Stomach smooth muscle (tissue), 2 donors: ENCODE measurements around the gene MAPK12.

ENCODE experiments used
- H3K27ac ChIP-seq: one replicate; pipeline ENCODE4 v1.7.0; 2013; ENCODE audit warnings: mild to moderate bottlenecking, low read length, inconsistent platforms
- H3K27me3 ChIP-seq, 2 donors: one replicate each; pipeline ENCODE4 v1.7.0; 2013; ENCODE audit warnings: low read length in 2 of 2; ENCODE audit not compliant: insufficient read depth in 2 of 2, control insufficient read depth in 1 of 2
- H3K36me3 ChIP-seq, 2 donors: one replicate each; pipeline ENCODE4 v1.7.0; 2013; ENCODE audit warnings: low read length in 2 of 2; ENCODE audit not compliant: control insufficient read depth in 2 of 2, insufficient read depth in 2 of 2
- H3K4me1 ChIP-seq: one replicate; pipeline ENCODE4 v1.7.0; 2013; ENCODE audit warnings: low read length; ENCODE audit not compliant: control insufficient read depth, insufficient read depth
- H3K4me3 ChIP-seq, 2 donors: one replicate each; pipeline ENCODE4 v1.7.0; 2013; ENCODE audit warnings: low read length in 2 of 2
- H3K9ac ChIP-seq, 2 donors: one replicate each; pipeline ENCODE4 v1.7.0; 2013; ENCODE audit warnings: low read length in 2 of 2, mild to moderate bottlenecking in 1 of 2
- H3K9me3 ChIP-seq, 2 donors: one replicate each; pipeline ENCODE4 v1.7.0; 2013; ENCODE audit warnings: low read length in 2 of 2; ENCODE audit not compliant: control insufficient read depth in 2 of 2
- donor health status: healthy.
- donor health status: Pancreatic carcinoma.

Gene MAPK12

DNA sequence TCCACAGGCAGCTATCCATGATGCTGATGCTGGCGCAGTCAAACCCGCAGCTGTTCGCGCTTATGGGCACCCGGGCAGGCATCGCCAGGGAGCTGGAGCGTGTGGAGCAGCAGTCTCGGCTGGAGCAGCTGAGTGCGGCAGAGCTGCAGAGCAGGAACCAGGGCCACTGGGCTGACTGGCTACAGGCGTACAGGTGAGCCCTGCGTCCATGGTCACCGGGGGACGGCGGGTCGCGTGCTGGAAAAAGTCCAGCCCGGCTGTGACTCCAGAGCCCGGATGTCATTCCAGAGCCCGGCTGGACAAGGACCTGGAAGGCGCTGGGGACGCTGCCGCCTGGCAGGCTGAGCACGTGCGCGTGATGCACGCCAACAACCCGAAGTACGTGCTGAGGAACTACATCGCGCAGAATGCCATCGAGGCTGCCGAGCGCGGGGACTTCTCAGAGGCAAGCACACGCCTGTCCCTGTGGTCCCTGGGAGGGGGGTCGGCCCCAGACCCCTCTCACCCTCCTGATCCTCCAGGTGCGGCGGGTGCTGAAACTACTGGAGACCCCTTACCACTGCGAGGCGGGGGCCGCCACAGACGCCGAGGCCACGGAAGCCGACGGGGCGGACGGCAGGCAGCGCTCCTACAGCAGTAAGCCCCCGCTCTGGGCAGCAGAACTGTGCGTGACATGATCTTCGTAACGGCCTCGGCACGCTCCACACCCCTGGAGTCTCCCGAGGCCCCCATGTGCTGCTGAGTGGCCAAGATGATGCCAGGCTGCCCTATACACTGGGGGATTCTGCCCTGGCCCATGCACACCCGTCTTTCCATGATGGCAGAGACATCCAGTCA lies 44.6 kb downstream of the MAPK12 start:
- no peak overlapping the region for H3K27ac ChIP-seq
- no peak overlapping the region for H3K9ac ChIP-seq
- H3K36me3 ChIP-seq = peaks cover 52 to 56% of the 10 kb centered on the region in 2 donors

DNA sequence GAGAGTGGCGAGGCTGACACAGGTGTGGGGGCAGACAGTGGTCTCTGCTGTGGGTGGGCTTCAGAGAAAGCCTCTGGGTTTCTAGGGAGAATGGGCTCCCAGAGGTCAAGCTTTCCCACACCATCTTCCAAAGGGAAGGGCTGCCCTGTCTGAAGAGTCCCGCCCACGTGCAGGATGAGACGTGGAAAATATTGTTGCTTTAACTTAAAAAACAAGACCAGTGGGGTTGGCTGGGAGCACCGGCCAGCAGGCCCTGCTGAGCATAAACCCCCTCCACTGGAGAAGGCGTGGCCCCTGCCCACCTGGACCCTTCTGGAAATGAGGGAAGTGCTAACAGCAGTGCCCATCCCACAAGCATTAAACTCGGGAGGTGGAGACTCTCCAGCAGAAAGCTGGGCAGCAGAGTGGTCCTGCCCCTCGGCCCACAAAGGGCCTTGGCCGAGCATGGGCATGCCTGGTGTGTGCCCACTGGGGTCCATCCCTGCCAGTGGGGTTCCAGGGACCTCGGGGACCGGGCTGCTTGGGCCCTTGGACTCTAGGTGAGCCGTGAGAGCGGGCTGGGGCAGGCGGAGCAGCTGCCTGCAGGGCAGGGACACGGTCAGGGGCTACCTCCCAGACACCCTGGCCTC lies 45.3 kb downstream of the MAPK12 start:
- Histone ChIP-seq H3K27me3 (no peaks in the 10 kb centered on the region), H3K4me3 (no peak overlapping the region), H3K4me1 (peaks cover 14% of the 10 kb centered on the region), H3K27ac (no peak overlapping the region), H3K9ac (no peak overlapping the region), H3K9me3 (no peaks in the 10 kb centered on the region), H3K36me3 (peaks cover 49 to 51% of the 10 kb centered on the region in 2 donors)

More for the DNA sequence above, 44.6 kb downstream of the MAPK12 start:
- peaks cover 14% of the 10 kb centered on the region for H3K4me1 ChIP-seq
- H3K9me3 ChIP-seq = no peaks in the 10 kb centered on the region
- H3K27me3 ChIP-seq = no peaks in the 10 kb centered on the region
- H3K4me3 ChIP-seq = no peak overlapping the region

DNA sequence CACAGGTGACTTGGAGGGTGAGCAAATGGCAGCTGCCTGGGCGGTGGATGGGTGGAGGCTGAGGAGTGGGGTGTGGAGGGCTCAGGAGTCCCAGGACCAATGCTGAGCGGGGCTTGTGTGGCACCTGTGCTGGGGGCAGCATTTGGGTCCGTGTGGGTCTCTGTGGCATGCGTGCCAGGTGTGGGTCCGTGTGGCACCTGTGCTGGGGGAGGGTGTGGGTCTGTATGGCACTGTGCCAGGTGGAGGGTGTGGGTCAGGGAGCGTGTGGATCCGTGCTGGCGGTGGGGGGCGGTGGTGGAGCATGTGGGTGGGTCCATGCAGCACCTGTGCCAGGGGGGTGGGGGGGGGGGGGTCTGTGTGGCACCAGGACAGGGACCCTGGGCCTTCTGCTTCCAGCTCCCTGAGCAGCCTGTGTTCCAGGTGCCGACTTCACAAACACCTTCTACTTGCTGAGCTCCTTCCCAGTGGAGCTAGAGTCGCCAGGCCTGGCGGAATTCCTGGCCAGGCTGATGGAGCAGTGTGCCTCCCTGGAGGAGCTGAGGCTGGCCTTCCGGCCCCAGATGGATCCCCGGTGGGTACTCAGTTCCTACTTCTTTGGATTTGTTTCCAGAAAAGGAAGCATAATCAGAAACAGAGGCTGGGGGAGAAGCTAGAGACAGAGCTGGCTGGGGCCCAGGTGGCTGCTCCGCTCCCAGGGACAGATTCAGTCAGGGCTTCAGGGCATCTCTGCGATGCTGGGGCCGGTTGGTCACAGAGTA lies 46.0 kb downstream of the MAPK12 start:
- no peaks in the 10 kb centered on the region for H3K9me3 ChIP-seq
- H3K36me3 ChIP-seq = peaks cover 49 to 50% of the 10 kb centered on the region in 2 donors
- H3K27ac ChIP-seq = no peak overlapping the region

DNA sequence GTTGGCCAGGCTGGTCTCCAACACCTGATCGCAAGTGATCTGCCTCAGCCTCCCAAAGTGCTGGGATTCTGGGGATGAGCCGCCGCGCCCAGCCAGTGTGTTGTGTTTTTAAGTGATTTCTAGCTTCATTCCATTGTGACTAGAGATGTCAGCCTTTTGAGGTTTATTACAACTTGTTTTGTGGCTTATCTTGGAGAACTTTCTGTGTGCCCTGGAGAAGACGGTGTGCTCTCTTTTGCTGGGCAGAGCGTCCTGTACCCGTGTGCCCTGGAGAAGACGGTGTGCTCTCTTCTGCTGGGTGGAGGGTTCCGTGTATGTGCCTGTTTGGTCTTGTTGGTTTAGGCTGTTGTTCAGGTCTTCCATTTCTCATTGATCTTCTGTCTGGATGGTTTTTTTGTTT lies 48.2 kb downstream of the MAPK12 start:
- H3K4me1 ChIP-seq = peaks cover 4% of the 10 kb centered on the region
- no peaks in the 10 kb centered on the region for H3K9me3 ChIP-seq
- H3K27ac ChIP-seq = no peak overlapping the region
- H3K36me3 ChIP-seq = peaks cover 46 to 49% of the 10 kb centered on the region in 2 donors
- no peak overlapping the region for H3K9ac ChIP-seq
- H3K4me3 ChIP-seq = no peak overlapping the region
- H3K27me3 ChIP-seq = no peaks in the 10 kb centered on the region

More for the DNA sequence above, 46.0 kb downstream of the MAPK12 start:
- Histone ChIP-seq H3K4me3 (no peak overlapping the region), H3K9ac (no peak overlapping the region), H3K27me3 (no peaks in the 10 kb centered on the region), H3K4me1 (peaks cover 14% of the 10 kb centered on the region)

DNA sequence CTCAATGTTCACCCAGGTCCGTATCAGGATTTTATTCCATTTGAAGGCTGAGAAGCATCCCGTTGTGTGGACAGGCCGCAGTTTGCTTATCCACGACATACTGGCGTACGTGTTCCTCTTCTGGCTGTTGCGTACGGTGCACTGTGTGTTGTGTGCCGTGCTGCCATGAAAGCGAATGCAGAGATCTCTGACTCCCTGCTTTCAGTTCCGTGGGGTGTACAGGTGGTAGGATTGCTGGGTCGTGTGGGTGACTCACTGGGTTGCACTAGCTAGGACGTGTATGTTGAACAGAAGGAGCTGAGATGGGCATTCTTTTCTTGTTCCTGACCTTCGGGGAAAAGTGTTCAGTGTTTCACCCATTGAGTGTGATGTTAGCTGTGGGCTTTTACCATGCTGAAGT lies 50.3 kb downstream of the MAPK12 start:
- no peak overlapping the region for H3K27ac ChIP-seq

DNA sequence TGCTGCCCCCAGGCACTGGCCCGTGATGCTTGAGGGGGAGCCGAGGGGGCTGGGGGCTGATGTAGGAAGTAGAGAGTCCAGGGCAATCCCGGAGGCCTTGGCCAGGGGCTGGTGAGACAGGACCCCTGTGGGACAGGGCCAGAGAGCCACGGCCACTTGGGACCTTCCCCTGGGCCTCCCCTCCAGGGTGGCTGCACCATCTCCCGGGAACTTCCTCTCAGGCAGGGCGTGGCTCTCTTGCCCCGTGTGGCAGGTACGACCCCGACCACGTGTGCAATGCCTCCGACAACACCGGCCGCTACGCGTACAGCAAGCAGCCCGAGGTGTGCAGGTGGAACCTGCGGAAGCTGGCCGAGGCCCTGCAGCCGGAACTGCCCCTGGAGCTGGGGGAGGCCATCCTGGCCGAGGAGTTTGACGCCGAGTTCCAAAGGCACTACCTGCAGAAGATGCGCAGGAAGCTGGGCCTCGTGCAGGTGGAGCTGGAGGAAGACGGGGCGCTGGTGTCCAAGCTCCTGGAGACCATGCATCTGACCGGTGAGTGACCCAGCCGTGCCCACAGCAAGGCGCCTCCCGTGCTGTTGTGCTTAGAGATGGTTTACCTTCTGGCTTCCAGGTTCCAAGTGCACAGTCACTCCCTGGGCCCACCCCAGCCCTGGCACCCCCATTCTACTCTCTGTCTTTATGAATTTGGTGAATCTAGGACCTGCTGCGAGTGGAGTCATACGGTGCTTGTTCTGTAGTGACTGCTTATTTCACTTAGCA lies 50.9 kb downstream of the MAPK12 start:
- Histone ChIP-seq H3K4me1 (peaks cover 8% of the 10 kb centered on the region), H3K27ac (no peak overlapping the region), H3K9ac (no peak overlapping the region), H3K9me3 (no peaks in the 10 kb centered on the region), H3K36me3 (peaks cover 23 to 40% of the 10 kb centered on the region in 2 donors), H3K4me3 (no peak overlapping the region), H3K27me3 (no peaks in the 10 kb centered on the region)

More for the DNA sequence above, 50.3 kb downstream of the MAPK12 start:
- Histone ChIP-seq H3K4me1 (peaks cover 4% of the 10 kb centered on the region), H3K27me3 (no peaks in the 10 kb centered on the region), H3K9me3 (no peaks in the 10 kb centered on the region), H3K4me3 (no peak overlapping the region), H3K9ac (no peak overlapping the region), H3K36me3 (peaks cover 29 to 43% of the 10 kb centered on the region in 2 donors)

DNA sequence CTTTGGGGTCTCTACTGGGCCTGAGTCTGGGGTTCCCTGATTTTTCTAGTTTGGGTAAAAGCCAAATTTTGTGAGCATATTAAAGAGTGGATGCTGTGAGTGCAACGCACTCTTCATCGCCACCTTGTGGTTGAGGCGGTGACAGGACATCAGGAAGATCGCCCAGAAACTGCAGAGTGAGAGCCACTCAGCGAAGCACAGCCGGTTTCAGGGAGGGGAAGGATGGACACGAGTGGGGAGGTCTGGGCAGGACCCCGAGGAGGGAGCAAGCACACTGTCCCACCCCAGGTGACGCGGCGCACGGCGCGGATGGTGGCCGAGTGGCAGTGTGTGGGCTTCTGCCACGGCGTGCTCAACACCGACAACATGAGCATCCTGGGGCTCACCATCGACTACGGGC lies 51.6 kb downstream of the MAPK12 start:
- H3K4me3 ChIP-seq = no peak overlapping the region
- peaks cover 8% of the 10 kb centered on the region for H3K4me1 ChIP-seq
- H3K9ac ChIP-seq = no peak overlapping the region
- no peaks in the 10 kb centered on the region for H3K9me3 ChIP-seq
- H3K27ac ChIP-seq = no peak overlapping the region
- H3K27me3 ChIP-seq = no peaks in the 10 kb centered on the region
- peaks cover 23 to 42% of the 10 kb centered on the region in 2 donors for H3K36me3 ChIP-seq

DNA sequence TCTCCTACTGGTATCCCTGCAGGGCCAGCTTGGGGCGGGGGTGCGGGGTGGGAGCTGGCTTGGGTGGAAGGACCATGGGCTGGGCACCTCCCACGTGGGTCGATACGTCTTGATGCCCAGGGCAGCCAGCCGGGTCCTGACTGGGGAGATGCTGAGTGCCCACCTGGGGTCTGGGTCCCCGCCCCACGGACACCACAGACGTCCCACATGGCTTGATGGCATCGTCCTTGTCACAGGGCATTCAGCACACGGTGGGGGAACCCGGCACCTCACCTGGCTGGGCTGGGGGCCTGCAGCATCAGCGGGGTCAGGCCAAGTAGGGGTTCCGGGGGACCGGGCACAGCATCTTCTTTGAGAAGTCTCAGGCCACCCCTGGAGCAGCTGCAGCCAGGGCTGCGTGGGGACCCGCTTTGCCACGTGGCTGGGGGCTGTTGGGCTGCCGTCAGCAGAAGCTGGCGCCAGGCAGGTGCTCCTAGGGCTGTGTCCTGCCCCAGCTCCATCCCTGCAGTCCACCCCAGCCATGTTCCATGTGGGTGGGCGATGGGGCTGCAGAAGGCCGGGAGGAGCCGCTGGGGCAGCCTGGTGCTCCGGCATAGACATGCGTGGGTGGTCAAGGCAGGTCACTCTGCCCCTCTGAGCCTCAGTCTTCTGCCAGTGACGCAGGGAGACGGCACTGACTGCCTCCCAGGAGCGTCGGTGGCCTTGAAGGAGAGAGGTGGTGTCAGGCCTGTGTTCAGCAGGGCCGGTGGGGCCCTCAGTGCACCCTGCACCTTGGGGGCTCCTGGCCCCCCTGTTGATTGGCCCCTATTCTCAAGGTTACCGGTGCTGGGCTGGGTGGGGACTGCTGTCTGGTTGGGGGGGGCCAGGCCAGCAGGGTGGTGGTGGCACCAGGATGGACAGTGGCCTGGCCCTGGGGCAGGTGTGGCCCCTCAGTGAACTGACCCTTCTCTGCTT lies 52.3 kb downstream of the MAPK12 start:
- Histone ChIP-seq H3K4me1 (peaks cover 8% of the 10 kb centered on the region), H3K9me3 (no peaks in the 10 kb centered on the region), H3K36me3 (peaks cover 23 to 37% of the 10 kb centered on the region in 2 donors), H3K9ac (no peak overlapping the region), H3K27me3 (no peaks in the 10 kb centered on the region), H3K4me3 (no peak overlapping the region), H3K27ac (no peak overlapping the region)

DNA sequence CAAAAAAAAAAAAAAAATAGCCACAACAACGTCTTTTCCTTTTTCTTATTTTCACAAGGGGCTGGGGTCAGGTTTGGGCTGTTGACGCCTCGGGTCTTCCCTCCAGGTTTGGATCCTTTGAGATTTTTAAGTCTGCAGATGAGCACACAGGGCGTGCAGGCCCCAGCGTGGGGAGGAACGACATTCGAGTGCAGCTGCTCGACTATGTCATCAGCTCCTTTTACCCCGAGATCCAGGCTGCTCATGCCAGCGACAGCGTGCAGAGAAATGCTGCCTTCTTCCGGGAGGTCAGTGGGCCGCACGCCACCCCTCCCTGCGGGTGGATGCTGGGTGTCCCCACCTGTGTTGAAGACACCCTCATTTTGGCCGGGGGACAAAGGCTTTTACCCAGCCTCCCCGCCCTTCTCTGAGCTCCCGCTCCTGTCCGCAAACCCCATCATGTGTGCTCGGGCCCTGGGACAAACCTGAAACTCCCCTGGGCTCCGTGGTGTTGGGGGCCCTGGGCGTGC lies 53.0 kb downstream of the MAPK12 start:
- H3K4me1 ChIP-seq = peaks cover 8% of the 10 kb centered on the region
- no peak overlapping the region for H3K9ac ChIP-seq
- no peak overlapping the region for H3K27ac ChIP-seq
- H3K36me3 ChIP-seq = peaks cover 23 to 37% of the 10 kb centered on the region in 2 donors
- no peaks in the 10 kb centered on the region for H3K27me3 ChIP-seq
- H3K4me3 ChIP-seq = no peak overlapping the region
- H3K9me3 ChIP-seq = no peaks in the 10 kb centered on the region
